HEK293T (cell line): ENCODE data around the gene C2orf76.

ENCODE experiments used
- ARNT ChIP-seq: fragments of 450-650 bp; IDR thresholded peaks from 2 replicates; pipeline ENCODE4 v1.6.1; 2017; ENCODE audit warnings: mild to moderate bottlenecking
- BHLHE40 ChIP-seq: fragments of 450-650 bp; IDR thresholded peaks from 2 replicates; pipeline ENCODE4 v1.6.1; 2016; ENCODE audit warnings: mild to moderate bottlenecking, moderate library complexity, borderline replicate concordance
- FOXK2 ChIP-seq: fragments of 450-650 bp; IDR thresholded peaks from 2 replicates; pipeline ENCODE4 v1.6.1; 2016; ENCODE audit warnings: mild to moderate bottlenecking
- HDGF ChIP-seq: fragments of 450-650 bp; IDR thresholded peaks from 2 replicates; pipeline ENCODE4 v1.6.1; 2017; ENCODE audit warnings: antibody characterized with exemption, borderline replicate concordance
- LEF1 ChIP-seq: fragments of 450-650 bp; IDR thresholded peaks from 2 replicates; pipeline ENCODE4 v1.6.1; 2017; ENCODE audit warnings: mild to moderate bottlenecking, borderline replicate concordance
- PKNOX1 ChIP-seq: fragments of 450-650 bp; IDR thresholded peaks from 2 replicates; pipeline ENCODE4 v1.6.1; 2016
- SUZ12 ChIP-seq: fragments of 450-650 bp; IDR thresholded peaks from 2 replicates; pipeline ENCODE4 v1.6.1; 2016; ENCODE audit warnings: mild to moderate bottlenecking
- ZNF384 ChIP-seq: fragments of 450-650 bp; IDR thresholded peaks from 2 replicates; pipeline ENCODE4 v1.6.1; 2016

GRCh38 chr2:119377294-119377992, 10.8 kb upstream of the C2orf76 start:
- TF ChIP-seq BHLHE40: no peak
- TF ChIP-seq ARNT: no peak
- TF ChIP-seq SUZ12: no peak
- no peak for TF ChIP-seq FOXK2
- TF ChIP-seq LEF1: no peak
- TF ChIP-seq HDGF: no peak
- no peak for TF ChIP-seq ZNF384
- no peak for TF ChIP-seq PKNOX1
